Stimulated activated CD8-positive, alpha-beta memory T cell treated with anti-CD3 and anti-CD28 coated beads, Interleukin-2, amount 100 ng/mL, for 48 hours (primary cell): ENCODE data around the gene EXOSC6.
"Not testable (repeated sequence)": the region's sequence is repeated elsewhere in the genome, so short reads cannot be mapped to it uniquely, and the experiment has no call there.

Experiments
- DNase-seq, 2 donors: peaks; one replicate each; pipeline ENCODE4 v3.0.0-alpha.2; 2020; ENCODE audit warnings: low read depth in 2 of 2

EXOSC6 gene

DNA sequence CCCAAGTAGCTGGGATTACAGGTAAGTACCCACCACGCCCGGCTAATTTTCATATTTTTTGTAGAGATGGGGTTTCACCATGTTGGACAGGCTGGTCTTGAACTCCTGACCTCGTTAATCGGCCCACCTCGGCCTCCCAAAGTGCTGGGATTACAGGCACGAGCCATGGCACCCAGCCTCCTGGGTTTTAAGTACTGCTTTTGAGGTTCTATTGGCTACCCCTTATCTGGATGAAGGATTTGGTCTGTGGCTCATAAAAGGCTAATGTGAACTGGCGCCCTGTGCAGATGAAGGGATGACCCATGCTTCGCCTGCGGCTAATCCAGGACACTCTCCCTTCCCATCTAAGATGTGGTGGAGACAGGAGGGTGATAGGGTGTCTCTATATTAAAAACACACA is 52.6 kb downstream of the EXOSC6 start:
- DNase-seq, result not testable (repeated sequence)

DNA sequence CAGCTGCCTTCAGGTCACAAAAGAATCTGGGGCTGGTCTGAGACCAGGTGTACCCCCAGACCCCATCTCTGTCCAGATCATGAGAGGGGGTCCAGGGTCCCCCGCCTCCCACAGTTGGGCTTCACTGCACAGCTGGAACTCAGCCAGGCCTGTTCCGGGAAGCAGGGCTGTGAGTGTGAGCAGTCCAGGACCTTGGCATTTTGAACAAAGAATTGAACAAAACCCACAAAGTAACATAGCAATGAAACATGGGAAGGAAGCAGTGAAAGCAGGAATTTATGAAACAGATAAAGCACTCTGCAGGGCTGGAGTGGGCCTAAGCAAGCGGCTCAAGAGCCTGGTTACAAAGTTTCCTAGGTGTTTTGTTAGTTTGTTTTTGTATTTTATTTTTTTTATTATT is 53.1 kb downstream of the EXOSC6 start:
- DNase-seq, result not testable (repeated sequence)

DNA sequence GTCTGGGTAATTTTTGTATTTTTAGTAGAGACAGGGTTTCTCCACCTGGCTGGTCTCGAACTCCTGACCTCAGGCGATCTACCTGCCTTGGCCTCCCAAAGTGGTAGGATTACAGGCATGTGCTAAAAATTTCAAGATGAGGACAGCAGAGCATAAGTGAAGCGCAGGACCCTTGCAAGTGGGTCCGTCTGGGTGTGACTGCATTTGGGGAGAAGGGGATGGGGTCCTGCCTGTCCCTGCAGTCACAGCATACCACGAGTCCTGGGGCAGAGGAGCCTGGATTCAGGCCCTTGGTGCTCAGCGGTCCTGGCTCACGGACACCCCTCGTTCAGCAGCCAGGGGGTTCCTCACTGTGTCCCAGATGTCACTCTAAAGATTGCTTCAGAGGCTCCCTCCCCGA is 53.5 kb downstream of the EXOSC6 start:
- DNase-seq, result not testable (repeated sequence)

DNA sequence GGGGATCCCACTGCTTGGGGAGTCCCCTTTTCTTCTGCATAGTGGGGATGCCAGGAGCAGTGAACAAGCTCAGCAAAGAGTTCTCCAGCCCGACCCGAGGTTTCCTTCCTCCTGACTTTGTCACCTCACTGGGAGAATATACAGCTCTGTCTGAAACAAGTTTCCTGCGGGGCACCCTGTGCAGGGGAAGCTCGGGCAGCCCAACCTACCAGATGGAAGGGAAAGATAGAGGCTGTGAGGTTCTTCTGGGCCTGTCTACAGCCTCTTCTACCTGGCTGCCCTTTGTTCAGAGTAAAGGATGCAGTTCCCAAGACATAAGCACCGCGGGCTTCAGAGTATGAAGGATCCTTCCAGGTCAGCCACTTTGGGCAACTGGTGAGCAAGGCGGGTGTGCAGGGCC is 54.1 kb downstream of the EXOSC6 start:
- DNase-seq, result not testable (repeated sequence)
